Karpas-422 (cell line): ENCODE measurements around the gene SERPINF2. TPM values are rescaled to one million over a fixed set of nuclear protein-coding genes. Genes with fewer than 3 reads are reported as not detected.
"Not testable (repeated sequence)": the region's sequence is repeated elsewhere in the genome, so short reads cannot be mapped to it uniquely, and the experiment has no call there.

Experiments
- DNase-seq: peaks from one replicate; pipeline ENCODE4 v3.0.0-alpha.2; 2015
- H2AFZ ChIP-seq: fragments of 200-600 bp; sonication (generic); 2 replicates; pipeline ENCODE4 v1.6.1; 2014; ENCODE audit warnings: antibody characterized with exemption, low read length, mixed read lengths
- H3K27ac ChIP-seq: fragments of 200-600 bp; sonication (generic); 2 replicates; pipeline ENCODE4 v1.5.1; 2014; ENCODE audit warnings: mild to moderate bottlenecking, low read length, moderate library complexity
- H3K27me3 ChIP-seq: fragments of 200-600 bp; sonication (generic); 2 replicates; pipeline ENCODE4 v1.6.1; 2014; ENCODE audit warnings: low read length, mixed read lengths
- H3K36me3 ChIP-seq: fragments of 200-600 bp; sonication (generic); 2 replicates; pipeline ENCODE4 v1.6.1; 2014; ENCODE audit warnings: low read length, mixed read lengths; ENCODE audit not compliant: insufficient read depth
- H3K4me1 ChIP-seq: fragments of 200-600 bp; sonication (generic); 2 replicates; pipeline ENCODE4 v1.6.1; 2014; ENCODE audit warnings: mild to moderate bottlenecking, low read length, mixed read lengths
- H3K4me2 ChIP-seq: fragments of 200-600 bp; sonication (generic); 2 replicates; pipeline ENCODE4 v1.6.1; 2014; ENCODE audit warnings: low read length, low read depth, mild to moderate bottlenecking; ENCODE audit not compliant: poor library complexity, severe bottlenecking
- H3K4me3 ChIP-seq: fragments of 200-600 bp; sonication (generic); 2 replicates; pipeline ENCODE4 v1.5.1; 2014; ENCODE audit warnings: mild to moderate bottlenecking, antibody characterized with exemption, low read length, mixed read lengths
- H3K79me2 ChIP-seq: fragments of 200-600 bp; sonication (generic); 2 replicates; pipeline ENCODE4 v1.6.1; 2014; ENCODE audit warnings: mild to moderate bottlenecking, low read length, mixed read lengths
- H3K9ac ChIP-seq: fragments of 200-600 bp; sonication (generic); 2 replicates; pipeline ENCODE4 v1.6.0; 2014; ENCODE audit warnings: low read length
- H3K9me2 ChIP-seq: fragments of 200-600 bp; sonication (generic), shearing (Covaris generic); replicated peaks from 2 replicates; pipeline ENCODE4 v1.6.0; 2014; ENCODE audit warnings: mild to moderate bottlenecking, low read length, moderate library complexity; ENCODE audit not compliant: insufficient read depth
- H3K9me3 ChIP-seq: fragments of 300-700, 200-600 bp; sonication (generic); 2 replicates; pipeline ENCODE4 v1.6.1; 2014; ENCODE audit warnings: low read length, mixed read lengths
- H4K20me1 ChIP-seq: fragments of 200-600 bp; sonication (generic); 2 replicates; pipeline ENCODE4 v1.6.1; 2014; ENCODE audit warnings: mild to moderate bottlenecking, antibody characterized with exemption, low read length, low read depth; ENCODE audit not compliant: insufficient read depth
- total RNA-seq: library from RNA; depleted of rRNA; stranded (reverse); fragments of >200 nt; shearing (Covaris generic); gene quantifications from 2 replicates; pipeline ENCODE4 v1.2.3, GENCODE V29; 2014; ENCODE audit warnings: low replicate concordance

Gene SERPINF2
- total RNA-seq, 1 experiment from 2014 or later = 0.19 TPM

DNA sequence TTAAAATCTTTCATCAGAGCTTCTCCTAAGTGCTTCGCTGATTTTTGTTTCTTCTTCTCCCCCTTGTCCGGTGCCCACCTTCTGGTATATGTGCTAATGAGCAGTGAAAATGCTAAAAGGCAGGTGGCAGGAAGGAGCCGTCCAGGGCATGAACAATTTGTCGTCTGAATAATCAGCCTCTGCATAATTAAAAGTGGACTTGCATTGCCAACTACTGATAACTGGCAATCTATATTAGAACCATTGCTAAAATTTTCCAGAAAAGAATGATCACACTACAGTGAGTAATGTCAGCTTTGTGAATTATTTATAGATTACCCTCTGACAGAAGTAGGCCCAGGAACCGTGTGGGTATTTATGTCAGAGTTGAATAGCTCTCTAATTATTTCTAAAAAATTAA lies 47.3 kb downstream of the SERPINF2 start:
- no peak overlapping the region for H3K9ac ChIP-seq
- H4K20me1 ChIP-seq = no peaks in the 10 kb centered on the region
- H3K9me3 ChIP-seq = no peaks in the 10 kb centered on the region
- H3K4me2 ChIP-seq = no peak overlapping the region
- H3K36me3 ChIP-seq = peaks cover 10% of the 10 kb centered on the region; the same call in 1 of the 2 replicates
- no peaks in the 10 kb centered on the region for H3K9me2 ChIP-seq
- H3K27me3 ChIP-seq = no peaks in the 10 kb centered on the region
- H3K4me3 ChIP-seq = no peak overlapping the region
- peaks cover 31% of the 10 kb centered on the region for H3K79me2 ChIP-seq
- H3K27ac ChIP-seq = 0 out of 2 replicates have a peak overlapping the region, but pooled peaks have one; percentile 1
- no peak overlapping the region for H2AFZ ChIP-seq
- H3K4me1 ChIP-seq = peaks cover 13% of the 10 kb centered on the region
- DNase-seq = peak; percentile 48

DNA sequence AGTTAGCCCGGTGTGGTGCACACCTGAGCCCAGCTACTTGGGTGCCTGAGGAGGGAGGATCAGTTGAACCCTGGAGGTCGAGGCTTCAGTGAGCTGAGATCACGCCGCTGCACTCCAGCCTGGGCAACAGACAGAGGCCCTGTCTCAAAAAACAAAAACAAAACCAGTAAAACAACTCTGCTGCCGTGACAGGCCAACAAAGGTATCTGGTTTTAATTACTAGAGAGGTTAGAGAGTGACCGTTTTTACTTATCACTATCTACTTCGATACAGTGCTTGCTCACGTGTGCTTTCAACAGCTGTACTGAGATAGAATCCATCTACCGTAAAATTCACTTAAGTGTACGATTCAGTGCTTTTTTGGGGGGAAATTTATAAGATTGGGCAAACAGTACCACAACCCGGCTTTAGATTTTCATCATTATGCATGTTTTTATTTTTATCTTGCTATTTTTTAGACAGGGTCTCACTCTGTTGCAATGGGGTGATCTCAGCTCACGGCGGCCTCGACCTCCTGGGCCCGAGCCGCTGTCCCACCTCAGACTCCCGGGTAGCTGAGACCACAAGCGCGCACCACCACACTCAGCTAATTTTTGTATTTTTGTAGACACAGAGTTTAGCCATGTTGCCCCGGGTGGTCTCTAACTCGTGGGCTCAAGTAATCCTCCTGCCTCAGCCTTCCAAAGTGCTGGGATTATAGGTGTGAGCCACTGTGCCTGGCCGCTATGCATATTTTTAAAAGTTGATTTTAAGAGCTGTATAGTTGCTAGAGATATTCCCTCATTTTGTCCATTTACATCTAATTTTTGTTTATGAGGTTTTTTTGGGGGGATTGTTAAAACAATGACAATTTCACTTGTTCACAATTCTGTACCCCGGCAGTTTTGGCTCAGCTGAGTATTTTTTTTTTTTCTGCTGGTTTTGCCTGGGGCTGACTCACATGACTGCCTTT lies 50.1 kb downstream of the SERPINF2 start:
- Histone ChIP-seq H3K4me2 (no peak overlapping the region), H3K36me3 (peaks cover 6% of the 10 kb centered on the region; the same call in 1 of the 2 replicates), H3K9me3 (no peaks in the 10 kb centered on the region), H3K9me2 (no peaks in the 10 kb centered on the region), H3K27me3 (no peaks in the 10 kb centered on the region), H3K9ac (no peak overlapping the region), H3K4me3 (no peak overlapping the region), H3K4me1 (peaks cover 20% of the 10 kb centered on the region), H2AFZ (no peak overlapping the region), H3K27ac (no peak overlapping the region), H4K20me1 (no peaks in the 10 kb centered on the region), H3K79me2 (peaks cover 52% of the 10 kb centered on the region)
- DNase-seq = no peak

DNA sequence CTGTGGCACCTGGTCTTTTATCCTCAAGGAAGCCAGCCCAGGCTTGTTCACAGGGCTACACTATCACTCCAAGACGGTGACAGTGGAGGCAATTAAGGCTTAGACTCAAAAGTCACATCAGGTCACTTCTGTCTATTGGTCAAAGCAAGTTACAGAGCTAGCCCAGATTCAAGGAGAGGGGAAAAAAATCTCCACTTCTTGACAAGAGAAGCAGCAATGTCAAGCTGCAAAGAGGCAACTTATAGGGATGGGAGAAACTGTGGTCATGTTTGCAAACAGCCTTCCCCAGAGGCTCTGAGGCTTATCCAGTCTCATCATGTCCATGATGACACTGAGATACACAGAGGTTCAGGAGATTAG lies 50.8 kb downstream of the SERPINF2 start:
- no peaks in the 10 kb centered on the region for H3K9me3 ChIP-seq
- DNase-seq = no peak
- H3K36me3 ChIP-seq = peaks cover 6% of the 10 kb centered on the region; the same call in 1 of the 2 replicates
- H3K4me1 ChIP-seq = peaks cover 20% of the 10 kb centered on the region
- no peak overlapping the region for H3K9ac ChIP-seq
- H3K79me2 ChIP-seq = peaks cover 58% of the 10 kb centered on the region
- no peaks in the 10 kb centered on the region for H3K27me3 ChIP-seq
- H4K20me1 ChIP-seq = no peaks in the 10 kb centered on the region
- H3K4me3 ChIP-seq = no peak overlapping the region
- no peak overlapping the region for H3K4me2 ChIP-seq
- 0 out of 2 replicates have a peak overlapping the region, but pooled peaks have one; percentile 21 for H3K27ac ChIP-seq
- H2AFZ ChIP-seq = no peak overlapping the region
- H3K9me2 ChIP-seq = no peaks in the 10 kb centered on the region

DNA sequence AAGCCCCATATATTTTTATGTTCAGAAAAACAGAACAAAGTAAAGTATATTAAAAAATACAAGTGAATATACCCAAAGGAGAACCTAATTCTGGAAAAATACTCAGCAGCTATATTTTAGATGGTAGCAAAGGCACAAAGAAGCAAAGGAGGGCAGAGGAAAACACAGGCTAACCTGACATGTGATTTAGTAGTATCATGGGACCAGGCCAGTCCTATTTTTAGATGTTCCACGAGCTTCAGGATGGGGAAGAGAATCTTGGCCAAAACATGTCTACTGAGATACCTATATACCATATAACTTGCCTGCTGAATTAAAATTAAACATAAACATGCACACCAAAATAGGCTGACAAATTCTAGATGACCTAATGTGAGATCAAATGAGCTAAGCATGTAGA lies 54.1 kb downstream of the SERPINF2 start:
- peaks cover 52% of the 10 kb centered on the region for H3K79me2 ChIP-seq
- H3K4me2 ChIP-seq = no peak overlapping the region
- peak overlapping the region; percentile 25; the same call in 1 of the 2 replicates for H3K27ac ChIP-seq
- no peak overlapping the region for H2AFZ ChIP-seq
- H3K9ac ChIP-seq = no peak overlapping the region
- H3K9me2 ChIP-seq = no peaks in the 10 kb centered on the region
- DNase-seq = no peak
- H3K4me1 ChIP-seq = peaks cover 10% of the 10 kb centered on the region; the same call in 1 of the 2 replicates
- no peaks in the 10 kb centered on the region for H4K20me1 ChIP-seq
- no peaks in the 10 kb centered on the region for H3K9me3 ChIP-seq
- H3K27me3 ChIP-seq = no peaks in the 10 kb centered on the region
- H3K36me3 ChIP-seq = peaks cover 20% of the 10 kb centered on the region
- no peak overlapping the region for H3K4me3 ChIP-seq

DNA sequence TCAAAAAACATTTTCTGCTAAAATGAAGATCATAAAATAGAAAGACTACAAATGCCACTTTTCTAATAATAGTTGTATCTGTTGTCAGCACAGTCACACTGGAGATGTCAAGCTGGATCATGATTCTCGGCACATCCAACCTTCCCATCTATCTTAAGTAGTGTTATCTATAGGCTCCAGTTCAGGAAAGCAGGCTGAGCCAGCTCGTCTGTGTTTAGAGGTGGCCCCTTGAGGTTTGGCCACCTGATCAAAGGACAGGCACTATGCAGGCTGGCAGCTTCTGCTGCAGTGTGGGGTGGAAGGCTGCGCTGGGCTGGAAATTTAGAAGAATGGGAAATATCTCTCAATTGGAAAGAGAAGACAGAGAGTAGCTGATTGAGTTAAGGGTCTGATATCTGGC lies 54.7 kb downstream of the SERPINF2 start:
- Histone ChIP-seq H3K27ac (peak overlapping the region; percentile 25; the same call in 1 of the 2 replicates), H3K79me2 (peaks cover 51% of the 10 kb centered on the region), H3K36me3 (peaks cover 20% of the 10 kb centered on the region), H3K4me1 (peaks cover 10% of the 10 kb centered on the region; the same call in 1 of the 2 replicates), H3K4me2 (no peak overlapping the region), H2AFZ (no peak overlapping the region), H3K4me3 (no peak overlapping the region), H3K9me3 (no peaks in the 10 kb centered on the region), H3K9me2 (no peaks in the 10 kb centered on the region), H3K9ac (no peak overlapping the region), H3K27me3 (no peaks in the 10 kb centered on the region), H4K20me1 (no peaks in the 10 kb centered on the region)
- DNase-seq = no peak

DNA sequence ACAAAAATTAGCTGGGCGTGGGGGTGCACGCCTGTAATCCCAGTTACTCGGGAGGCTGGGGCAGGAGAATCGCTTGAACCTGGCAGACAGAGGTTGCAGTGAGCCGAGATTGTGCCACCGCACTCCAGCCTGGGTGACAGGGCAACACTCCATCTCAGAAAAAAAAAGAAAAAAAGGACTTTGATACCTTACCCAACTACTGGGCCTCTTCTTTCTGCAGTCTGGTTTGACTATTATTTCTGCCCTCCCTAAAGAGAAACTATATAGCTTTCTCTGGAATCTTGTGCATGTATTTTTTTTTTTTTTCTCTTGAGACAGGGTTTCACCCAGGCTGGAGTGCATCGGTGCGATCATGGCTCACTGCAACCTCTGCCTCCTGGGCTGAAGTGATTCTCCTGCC lies 55.2 kb downstream of the SERPINF2 start:
- not testable (repeated sequence) for H3K27ac ChIP-seq, H3K27me3 ChIP-seq, H3K4me1 ChIP-seq, H3K9me2 ChIP-seq, H2AFZ ChIP-seq, H3K4me2 ChIP-seq, H3K9me3 ChIP-seq, H3K9ac ChIP-seq, H3K4me3 ChIP-seq, DNase-seq, H4K20me1 ChIP-seq
- Histone ChIP-seq H3K36me3 (peaks cover 20% of the 10 kb centered on the region), H3K79me2 (peaks cover 48% of the 10 kb centered on the region)

DNA sequence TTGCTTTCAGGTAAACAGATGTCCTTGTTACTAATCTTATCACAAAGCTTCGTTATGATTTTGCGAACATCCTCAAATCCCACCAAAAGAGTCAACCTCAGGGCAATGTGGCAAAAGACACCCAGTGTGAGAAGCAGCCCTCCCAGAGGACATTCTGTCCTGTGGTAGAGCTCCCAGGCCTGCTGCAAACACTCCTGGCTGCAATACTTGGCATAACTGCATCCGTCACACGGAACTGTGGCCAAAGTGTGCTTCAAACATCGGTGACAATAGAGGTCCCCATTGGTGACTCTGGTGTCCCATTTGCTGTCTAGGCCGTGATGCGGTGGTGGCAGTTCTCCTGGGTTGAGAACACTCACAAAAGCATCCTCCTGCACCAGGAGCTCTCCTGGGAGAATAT lies 57.6 kb downstream of the SERPINF2 start:
- H3K9me2 ChIP-seq = no peaks in the 10 kb centered on the region
- H4K20me1 ChIP-seq = no peaks in the 10 kb centered on the region
- DNase-seq = no peak
- no peak overlapping the region for H3K9ac ChIP-seq
- peaks cover 23% of the 10 kb centered on the region for H3K36me3 ChIP-seq
- no peaks in the 10 kb centered on the region for H3K9me3 ChIP-seq
- no peak overlapping the region for H3K4me2 ChIP-seq
- no peak overlapping the region for H3K27ac ChIP-seq
- H3K4me1 ChIP-seq = peaks cover 7% of the 10 kb centered on the region; the same call in 1 of the 2 replicates
- H3K27me3 ChIP-seq = no peaks in the 10 kb centered on the region
- H3K4me3 ChIP-seq = no peak overlapping the region
- no peak overlapping the region for H2AFZ ChIP-seq
- peaks cover 29% of the 10 kb centered on the region; the same call in 1 of the 2 replicates for H3K79me2 ChIP-seq

DNA sequence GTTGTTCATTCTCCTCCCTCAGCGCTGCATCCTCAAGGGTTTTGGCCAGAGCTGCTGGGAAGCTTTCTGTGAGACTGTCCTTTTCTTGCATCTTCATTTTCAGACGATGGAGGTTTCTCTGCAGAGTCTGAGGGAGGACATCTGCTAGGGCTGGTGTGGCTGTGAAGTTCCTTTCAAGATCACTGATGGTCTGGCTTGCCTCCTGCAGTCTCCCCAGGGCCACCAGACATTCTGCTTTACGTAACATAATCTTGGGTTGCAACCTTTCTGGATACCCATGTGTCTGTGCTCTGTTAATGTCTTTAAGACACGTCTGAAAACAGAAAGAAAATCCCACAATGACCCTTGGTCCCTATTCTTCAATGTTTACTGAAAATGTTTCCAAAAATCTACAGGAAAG lies 58.0 kb downstream of the SERPINF2 start:
- H3K27ac ChIP-seq = no peak overlapping the region
- no peak overlapping the region for H3K4me2 ChIP-seq
- H3K9me3 ChIP-seq = no peaks in the 10 kb centered on the region
- no peak overlapping the region for H2AFZ ChIP-seq
- H3K9me2 ChIP-seq = no peaks in the 10 kb centered on the region
- DNase-seq = no peak
- no peaks in the 10 kb centered on the region for H3K27me3 ChIP-seq
- H4K20me1 ChIP-seq = no peaks in the 10 kb centered on the region
- H3K79me2 ChIP-seq = peaks cover 27% of the 10 kb centered on the region; the same call in 1 of the 2 replicates
- no peak overlapping the region for H3K9ac ChIP-seq
- H3K4me3 ChIP-seq = no peak overlapping the region
- peaks cover 23% of the 10 kb centered on the region for H3K36me3 ChIP-seq
- H3K4me1 ChIP-seq = peaks cover 7% of the 10 kb centered on the region; the same call in 1 of the 2 replicates
